ENCODE results near the gene TBPL2.
A peak's percentile ranks its signal among the peaks of the same experiment; 100 is the strongest.
"Not testable (repeated sequence)": the region's sequence is repeated elsewhere in the genome, so short reads cannot be mapped to it uniquely, and the experiment has no call there.

The TBPL2 gene

GRCh38 chr14:55399852-55400251, 40.6 kb downstream of the TBPL2 start:
- no peak for DNase-seq

DNA sequence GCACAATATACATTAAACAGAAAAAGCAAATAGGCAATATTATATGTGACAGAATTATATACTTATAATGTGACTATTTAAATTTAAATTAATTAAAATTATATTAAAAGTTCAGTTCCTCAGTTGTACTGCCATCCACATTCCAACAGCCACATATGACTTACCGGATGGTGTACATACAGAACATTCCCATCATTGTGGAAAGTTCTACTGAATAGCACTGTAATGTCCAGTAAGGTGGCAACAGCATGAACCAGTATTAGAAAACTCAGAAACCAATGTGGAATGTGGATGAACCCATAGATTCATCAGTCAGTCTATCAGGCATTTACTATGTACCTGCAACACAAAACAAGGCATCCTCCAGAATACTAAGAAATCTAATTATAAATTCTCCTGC, 41.2 kb downstream of the TBPL2 start:
- no peak for DNase-seq

GRCh38 chr14:55398679-55399078, 41.7 kb downstream of the TBPL2 start:
- peak; percentile 96 for DNase-seq

DNA sequence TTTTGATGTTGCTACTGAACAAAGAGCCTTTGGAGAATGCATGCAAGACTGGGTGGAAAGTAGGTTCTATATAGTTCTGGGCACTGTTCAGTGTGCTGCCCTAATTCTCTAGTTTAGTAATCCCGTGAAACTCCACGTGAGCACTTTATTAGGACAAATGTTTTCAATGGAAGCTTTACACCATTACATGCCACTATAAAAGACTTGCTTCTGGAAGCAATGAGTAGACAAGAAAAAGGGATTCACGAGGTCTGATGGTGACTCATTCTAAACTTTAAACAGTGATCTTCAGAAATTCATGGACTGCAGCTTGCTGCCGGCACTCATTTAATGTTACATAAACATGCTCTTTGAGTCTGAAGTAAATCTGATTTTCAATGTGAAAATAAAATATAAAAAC, 51.1 kb downstream of the TBPL2 start:
- DNase-seq: peak; percentile 65

DNA sequence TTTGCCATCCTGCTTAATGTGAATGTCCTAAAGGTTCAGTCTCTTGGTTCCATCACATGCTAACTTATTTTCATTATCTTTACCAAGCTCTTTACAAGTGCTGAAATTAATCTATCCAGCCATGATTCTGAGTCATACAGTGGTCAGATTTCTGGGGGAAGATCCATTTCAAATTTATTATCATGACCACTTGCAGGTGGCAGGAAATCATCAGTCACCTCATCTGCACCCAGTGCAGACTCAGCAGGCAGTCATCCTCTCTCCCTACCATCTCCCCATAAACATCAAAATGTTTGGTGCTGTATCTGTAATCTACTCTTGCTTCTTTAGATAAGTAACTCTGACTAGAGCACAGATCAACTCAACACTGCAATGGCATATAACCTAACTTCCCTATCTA, 52.3 kb downstream of the TBPL2 start:
- DNase-seq: peak; percentile 64

DNA sequence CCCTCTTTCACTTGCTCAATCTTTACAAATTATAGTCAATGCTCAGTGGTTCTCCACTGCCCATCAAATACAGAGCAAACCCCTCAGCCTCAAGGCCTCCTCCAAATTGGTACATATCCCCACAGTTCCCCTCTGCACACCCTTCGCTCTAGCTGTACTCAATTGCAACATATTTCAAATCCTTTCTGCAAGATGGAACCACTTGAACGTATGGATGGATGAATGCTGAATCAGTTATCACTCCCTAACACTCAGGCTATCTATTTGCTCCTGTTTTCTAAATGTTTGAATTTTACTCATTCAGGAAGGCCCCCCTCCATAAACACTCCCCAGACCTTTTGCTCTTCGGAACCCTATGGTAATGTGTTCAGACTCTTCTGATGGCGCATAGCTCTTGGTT, 53.3 kb downstream of the TBPL2 start:
- DNase-seq: no peak

GRCh38 chr14:55386037-55386808, 54.2 kb downstream of the TBPL2 start:
- no peak for DNase-seq

- no peak for DNase-seq
Measured at GRCh38 chr14:55384536-55384935, 55.9 kb downstream of the TBPL2 start.

DNA sequence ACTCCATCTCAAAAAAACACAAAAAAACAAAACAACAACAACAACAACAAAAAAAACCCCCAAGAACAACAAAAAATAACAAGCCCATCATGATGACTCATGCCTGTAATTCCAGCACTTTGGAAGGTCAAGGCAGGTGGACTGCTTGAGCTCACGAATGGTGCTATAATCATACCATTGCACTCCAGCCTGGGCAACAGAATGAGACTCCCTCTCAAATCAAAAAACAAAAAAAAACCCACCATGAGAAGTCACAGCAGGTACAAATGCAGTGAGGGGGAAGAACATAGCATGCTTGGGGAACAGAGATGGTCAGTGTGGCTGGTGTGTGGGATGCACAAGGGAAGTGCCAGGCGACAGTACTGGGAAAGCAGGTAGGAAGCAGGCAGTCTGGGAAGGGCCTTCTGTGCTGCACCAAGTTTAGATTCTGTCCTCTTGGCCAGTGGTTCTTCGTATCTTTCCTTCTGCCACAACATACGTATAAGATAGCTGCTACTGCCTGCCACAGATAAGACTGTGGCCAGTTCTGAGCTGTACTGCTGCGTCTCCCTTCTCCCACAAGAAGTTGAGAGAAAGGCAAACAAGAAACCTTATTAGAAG, 56.8 kb downstream of the TBPL2 start:
- DNase-seq: no peak

- DNase-seq: not testable (repeated sequence)
Measured at GRCh38 chr14:55383056-55383466, 57.4 kb downstream of the TBPL2 start.

GRCh38 chr14:55382483-55382882, 57.9 kb downstream of the TBPL2 start:
- no peak for DNase-seq

- no peak for DNase-seq
Measured at GRCh38 chr14:55381561-55381960, 58.9 kb downstream of the TBPL2 start.

DNA sequence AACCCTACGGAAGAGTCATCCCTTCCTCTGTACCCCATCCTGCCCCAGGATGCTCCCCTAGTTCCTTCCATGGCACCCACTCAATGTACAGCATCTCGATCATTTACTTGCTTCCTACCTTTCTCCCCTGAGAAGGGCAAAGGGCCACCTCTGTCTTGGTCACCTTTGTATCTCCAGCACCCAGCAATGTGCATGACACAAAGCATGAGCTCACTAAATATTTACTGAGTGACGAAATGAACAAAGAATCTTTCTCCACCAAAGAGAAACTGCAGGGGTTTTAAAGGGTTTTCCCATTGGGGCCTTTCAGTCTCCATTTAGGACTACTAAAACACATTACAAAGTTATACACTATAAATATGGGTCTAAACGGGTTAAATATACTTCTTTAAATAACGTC, 59.4 kb downstream of the TBPL2 start:
- DNase-seq: no peak

- no peak for DNase-seq
Measured at GRCh38 chr14:55377236-55377635, 63.2 kb downstream of the TBPL2 start.

- DNase-seq: no peak
Measured at GRCh38 chr14:55374771-55375170, 65.6 kb downstream of the TBPL2 start.

GRCh38 chr14:55373784-55374705, 66.4 kb downstream of the TBPL2 start:
- peak; percentile 37 for DNase-seq

GRCh38 chr14:55372825-55373224, 67.6 kb downstream of the TBPL2 start:
- no peak for DNase-seq

GRCh38 chr14:55372423-55372822, 68.0 kb downstream of the TBPL2 start:
- no peak for DNase-seq

- no peak for DNase-seq
Measured at GRCh38 chr14:55370883-55371455, 69.4 kb downstream of the TBPL2 start.

DNA sequence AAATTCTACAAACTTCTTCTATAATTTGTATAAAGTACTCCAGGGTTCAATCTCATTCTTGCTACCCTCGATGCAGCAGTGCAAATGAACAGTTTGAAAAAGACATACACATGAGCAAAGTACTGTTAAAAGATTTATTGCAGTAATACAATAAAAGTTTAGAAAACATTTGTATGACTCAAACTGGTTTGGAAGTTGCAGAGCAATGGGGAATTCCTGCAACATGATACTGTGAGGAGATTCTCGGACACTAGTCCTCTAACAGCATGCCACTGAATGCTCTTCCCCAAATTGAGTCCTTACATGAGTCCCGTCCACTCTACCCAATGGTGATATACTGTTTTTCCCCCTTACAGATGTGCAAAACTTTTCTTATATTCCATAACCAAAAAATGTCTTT, 74.1 kb downstream of the TBPL2 start:
- peak; percentile 67 for DNase-seq
